MCF 10A (cell line): ENCODE results near the gene IHH. TPM values are rescaled to one million over a fixed set of nuclear protein-coding genes. Genes with fewer than 3 reads are reported as not detected.

Experiments used
- BruUV-seq: library from RNA; stranded (reverse); fragments of 400-500 nt; replicated peaks from 2 replicates; lab custom pipeline; 2021; lab: Mats Ljungman, UMichigan
- CTCF ChIA-PET: fragments of 300-600 bp; sonication (Branson Sonifier 250); formaldehyde crosslinking; extraction: SDS; loops from one replicate; lab custom pipeline; 2021; ENCODE audit warnings: antibody characterized with exemption, inconsistent platforms; lab: Yijun Ruan, JAX
- POLR2A ChIA-PET: fragments of 300-600, 350-650 bp; sonication (Branson Sonifier 250); formaldehyde crosslinking; extraction: SDS; loops from one replicate; lab custom pipeline; 2020; ENCODE audit warnings: antibody characterized with exemption, inconsistent platforms; lab: Yijun Ruan, JAX
- DNase-seq: peaks from one replicate; pipeline ENCODE4 v3.0.0-alpha.2; 2018; ENCODE audit not compliant: unreplicated experiment
- H3K27ac Mint-ChIP-seq: one replicate; pipeline ENCODE4 v1.8.0; 2022; ENCODE audit warnings: mild to moderate bottlenecking, low read depth, mixed read lengths; ENCODE audit not compliant: unreplicated experiment
- H3K27me3 Mint-ChIP-seq: one replicate; pipeline ENCODE4 v1.8.0; 2022; ENCODE audit warnings: mixed read lengths; ENCODE audit not compliant: insufficient read depth, unreplicated experiment
- H3K36me3 Mint-ChIP-seq: one replicate; pipeline ENCODE4 v1.8.0; 2022; ENCODE audit warnings: mild to moderate bottlenecking, moderate library complexity, mixed read lengths; ENCODE audit not compliant: insufficient read depth, unreplicated experiment
- H3K4me1 Mint-ChIP-seq: one replicate; pipeline ENCODE4 v1.8.0; 2022; ENCODE audit warnings: mixed read lengths; ENCODE audit not compliant: insufficient read depth, unreplicated experiment
- H3K4me3 Mint-ChIP-seq: one replicate; pipeline ENCODE4 v1.8.0; 2022; ENCODE audit warnings: mild to moderate bottlenecking, moderate library complexity, mixed read lengths; ENCODE audit not compliant: unreplicated experiment
- H3K9me3 Mint-ChIP-seq: one replicate; pipeline ENCODE4 v1.8.0; 2022; ENCODE audit warnings: mixed read lengths; ENCODE audit not compliant: unreplicated experiment
- CTCF ChIP-seq: fragments of 200-600 bp; IDR thresholded peaks from one replicate; pipeline ENCODE4 v1.8.0; 2022; ENCODE audit warnings: antibody characterized with exemption, mild to moderate bottlenecking; ENCODE audit not compliant: unreplicated experiment
- intact Hi-C: fragments of 100-400 bp; cut with micrococcal nuclease; formaldehyde crosslinking; loops from 2 replicates; pipeline ENCODE4 v1.14.1; 2022
- total RNA-seq: library from RNA; stranded (reverse); gene quantifications from 2 replicates; pipeline ENCODE4 v1.2.3, GENCODE V29; 2022

The IHH gene
- total RNA-seq, 1 experiment from 2014 or later, result not detected

DNA sequence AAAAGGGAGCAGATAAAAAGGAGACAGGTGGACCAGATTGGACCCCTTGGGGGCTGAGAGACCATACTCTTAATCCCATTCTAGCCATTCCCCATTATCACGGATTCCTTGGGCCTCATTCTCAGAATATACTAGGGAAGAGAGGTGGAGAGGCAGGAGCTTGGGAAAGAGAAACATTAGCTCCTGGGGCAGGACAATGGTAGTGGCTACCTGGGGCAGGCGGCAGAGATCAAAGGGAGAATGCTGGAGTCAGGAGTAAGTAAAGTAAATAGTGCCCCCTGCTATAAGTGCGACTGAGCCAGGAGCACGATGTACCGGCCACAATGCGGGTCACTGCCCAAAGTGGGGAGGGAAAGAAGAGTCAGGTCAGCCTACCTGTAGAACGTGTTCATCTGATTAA lies 20.4 kb upstream of the IHH start:
- H3K27ac Mint-ChIP-seq, result no peak overlapping the region
- intact Hi-C loops, result no loop called here
- H3K9me3 Mint-ChIP-seq, result no peaks in the 10 kb centered on the region
- ChIA-PET POLR2A (no interaction called here), CTCF (interaction anchor here (1.0 to 2.1 kb wide), 6 partner anchors 22 to 101 kb away, joined by 5 to 9 read pairs (median 6); no protein-coding TSS in a partner anchor)
- no peak for DNase-seq
- H3K4me1 Mint-ChIP-seq, result no peaks in the 10 kb centered on the region
- TF ChIP-seq CTCF, result no peak
- no peaks in the 10 kb centered on the region for H3K27me3 Mint-ChIP-seq
- peaks cover 6% of the 10 kb centered on the region for H3K36me3 Mint-ChIP-seq
- no peak overlapping the region for H3K4me3 Mint-ChIP-seq
- no TSS peak for BruUV-seq

GRCh38 chr2:219079417-219079816 lies 18.7 kb upstream of the IHH start:
- Mint-ChIP-seq H3K36me3 (peaks cover 20% of the 10 kb centered on the region), H3K4me1 (no peaks in the 10 kb centered on the region), H3K9me3 (no peaks in the 10 kb centered on the region), H3K27me3 (no peaks in the 10 kb centered on the region), H3K4me3 (no peak overlapping the region), H3K27ac (no peak overlapping the region)
- TF ChIP-seq CTCF, result no peak
- POLR2A ChIA-PET, result no interaction called here
- intact Hi-C loops, result loop anchor here (5.0 kb wide), 1 partner anchor 38 kb away; no protein-coding TSS in a partner anchor
- no TSS peak for BruUV-seq
- CTCF ChIA-PET, result interaction anchor here (0.6 to 2.1 kb wide), 4 partner anchors 15 to 203 kb away, joined by 4 to 9 read pairs (median 4); no protein-coding TSS in a partner anchor
- DNase-seq, result peak; percentile 8

DNA sequence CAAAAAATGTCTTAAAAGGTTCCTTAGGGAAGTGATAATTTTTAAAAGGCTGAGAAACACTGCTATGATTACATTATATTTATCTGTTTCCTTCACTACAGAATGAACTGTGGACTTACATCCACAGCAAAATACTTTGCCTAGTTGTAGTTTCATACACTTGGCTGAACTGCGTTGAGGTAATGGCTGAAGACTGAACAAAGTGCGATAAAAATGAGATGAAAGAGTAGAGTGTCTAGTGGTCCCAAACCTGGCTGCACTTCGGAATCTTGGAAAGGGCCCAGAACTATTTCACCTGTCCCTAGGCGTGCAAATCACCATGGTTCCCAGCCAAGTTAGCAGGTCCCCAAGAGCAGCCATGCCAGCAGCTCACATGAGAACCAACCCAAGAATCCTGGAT lies 18.2 kb upstream of the IHH start:
- intact Hi-C loops, result loop anchor here (5.0 kb wide), 1 partner anchor 38 kb away; no protein-coding TSS in a partner anchor
- DNase-seq, result no peak
- POLR2A ChIA-PET, result no interaction called here
- TF ChIP-seq CTCF, result no peak
- no TSS peak for BruUV-seq
- Mint-ChIP-seq H3K36me3 (peaks cover 25% of the 10 kb centered on the region), H3K27ac (no peak overlapping the region), H3K27me3 (no peaks in the 10 kb centered on the region), H3K4me3 (no peak overlapping the region), H3K9me3 (no peaks in the 10 kb centered on the region), H3K4me1 (no peaks in the 10 kb centered on the region)
- CTCF ChIA-PET, result interaction anchor here (0.6 to 2.1 kb wide), 3 partner anchors 14 to 202 kb away, joined by 4 to 9 read pairs (median 4); no protein-coding TSS in a partner anchor

DNA sequence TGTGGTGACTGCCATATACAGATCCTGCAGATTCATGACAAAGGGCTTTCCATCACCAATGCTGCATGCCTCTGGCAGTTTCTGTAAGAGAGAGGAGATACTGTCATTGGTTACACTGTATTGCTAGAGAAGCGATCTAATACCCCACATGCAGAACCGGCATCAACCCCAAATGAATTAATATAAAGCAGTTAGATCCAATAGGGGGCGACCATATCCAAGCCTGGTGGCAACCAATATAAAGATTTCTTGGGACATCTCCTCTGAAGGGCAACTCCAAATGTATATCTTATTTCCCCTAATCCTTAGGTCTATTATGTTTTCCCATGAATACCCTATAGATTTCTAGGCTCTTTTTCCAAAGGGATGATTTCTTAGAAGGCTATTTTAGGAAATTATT lies 17.4 kb upstream of the IHH start:
- intact Hi-C loops, result loop anchor here (5.0 kb wide), 1 partner anchor 39 kb away; no protein-coding TSS in a partner anchor
- no peak for TF ChIP-seq CTCF
- DNase-seq, result no peak
- POLR2A ChIA-PET, result no interaction called here
- no peaks in the 10 kb centered on the region for H3K4me1 Mint-ChIP-seq
- no TSS peak for BruUV-seq
- H3K4me3 Mint-ChIP-seq, result no peak overlapping the region
- H3K36me3 Mint-ChIP-seq, result peaks cover 25% of the 10 kb centered on the region
- CTCF ChIA-PET, result no interaction called here
- no peaks in the 10 kb centered on the region for H3K9me3 Mint-ChIP-seq
- H3K27me3 Mint-ChIP-seq, result no peaks in the 10 kb centered on the region
- no peak overlapping the region for H3K27ac Mint-ChIP-seq
